ENCODE results near the gene GSTCD. TPM values are rescaled to one million over a fixed set of nuclear protein-coding genes. Genes with fewer than 3 reads are reported as not detected.

The GSTCD gene
- total RNA-seq, 2 donors from 2014 or later = 3.9 to 5.9 TPM

- H3K27me3 ChIP-seq = no peaks in the 10 kb centered on the region
- intact Hi-C loops (cut with DNase I) = no loop called here
- peaks cover 4% of the 10 kb centered on the region for H3K4me1 ChIP-seq
- no peak for DNase-seq
- peak; percentile 30 for ATAC-seq
- no peak overlapping the region for H3K4me3 ChIP-seq
- WGBS, 2 donors = 51 to 64% methylated on average over 5 of the region's 5 CpGs
- no peaks in the 10 kb centered on the region for H3K9me3 ChIP-seq
- no peak overlapping the region for H3K27ac ChIP-seq
- peaks cover 0 to 9% of the 10 kb centered on the region in 2 donors for H3K36me3 ChIP-seq (replicated peaks in 1 of 2; ENCODE audit: insufficient read depth in 1 of 2, low read depth in 2 of 2)
- TF ChIP-seq POLR2A (IDR thresholded peaks at IDR 0.05) (no peak), CTCF (IDR thresholded peaks at IDR 0.05) (peak in 5 of 7 experiments; percentile 8 to 42 (median 36))
These were observed 41.9 kb upstream of the GSTCD start for GRCh38 chr4:105666693-105667092.

- peaks cover 4% of the 10 kb centered on the region for H3K4me1 ChIP-seq
- no peak overlapping the region for H3K27ac ChIP-seq
- no peaks in the 10 kb centered on the region for H3K9me3 ChIP-seq
- H3K4me3 ChIP-seq = no peak overlapping the region
- H3K27me3 ChIP-seq = no peaks in the 10 kb centered on the region
- H3K36me3 ChIP-seq (replicated peaks in 1 of 2; ENCODE audit: insufficient read depth in 1 of 2, low read depth in 2 of 2) = peaks cover 0 to 6% of the 10 kb centered on the region in 2 donors
- peak in 2 of 4 donors; percentile 13 to 15 for DNase-seq
- no peak for ATAC-seq
- intact Hi-C loops (cut with DNase I) = no loop called here
- no peak for TF ChIP-seq POLR2A (IDR thresholded peaks at IDR 0.05)
- TF ChIP-seq CTCF (IDR thresholded peaks at IDR 0.05) = no peak
These were observed 37.9 kb upstream of the GSTCD start for GRCh38 chr4:105670684-105671083.

- H3K27me3 ChIP-seq = no peaks in the 10 kb centered on the region
- WGBS, 2 donors = 53 to 72% methylated on average over 2 of the region's 2 CpGs
- TF ChIP-seq CTCF (IDR thresholded peaks at IDR 0.05) = no peak
- TF ChIP-seq POLR2A (IDR thresholded peaks at IDR 0.05) = no peak
- intact Hi-C loops (cut with DNase I) = no loop called here
- no peak overlapping the region for H3K4me3 ChIP-seq
- H3K27ac ChIP-seq = no peak overlapping the region
- DNase-seq = no peak
- H3K36me3 ChIP-seq (replicated peaks in 1 of 2; ENCODE audit: insufficient read depth in 1 of 2, low read depth in 2 of 2) = peaks cover 0 to 6% of the 10 kb centered on the region in 2 donors
- no peak for ATAC-seq
- H3K4me1 ChIP-seq = peaks cover 4% of the 10 kb centered on the region
- H3K9me3 ChIP-seq = no peaks in the 10 kb centered on the region
These were observed 37.3 kb upstream of the GSTCD start for GRCh38 chr4:105671301-105671700.

- Histone ChIP-seq H3K4me1 (peaks cover 8% of the 10 kb centered on the region), H3K4me3 (no peak overlapping the region), H3K36me3 (replicated peaks in 1 of 2; ENCODE audit: insufficient read depth in 1 of 2, low read depth in 2 of 2) (no peaks in the 10 kb centered on the region), H3K27me3 (no peaks in the 10 kb centered on the region), H3K9me3 (no peaks in the 10 kb centered on the region), H3K27ac (no peak overlapping the region)
- no peak for DNase-seq
- ATAC-seq = no peak
- TF ChIP-seq CTCF (IDR thresholded peaks at IDR 0.05) = no peak
- no peak for TF ChIP-seq POLR2A (IDR thresholded peaks at IDR 0.05)
- intact Hi-C loops (cut with DNase I) = no loop called here
- 67 to 85% methylated on average over 1 of the region's 1 CpG for WGBS, 2 donors
These were observed 34.6 kb upstream of the GSTCD start for GRCh38 chr4:105674011-105674410.

GRCh38 chr4:105677709-105678108 is 30.9 kb upstream of the GSTCD start:
- WGBS, 2 donors = 58 to 67% methylated on average over 2 of the region's 2 CpGs
- peaks cover 33% of the 10 kb centered on the region for H3K4me1 ChIP-seq
- H3K36me3 ChIP-seq (replicated peaks in 1 of 2; ENCODE audit: insufficient read depth in 1 of 2, low read depth in 2 of 2) = no peaks in the 10 kb centered on the region
- no peak overlapping the region for H3K27ac ChIP-seq
- no peak overlapping the region for H3K4me3 ChIP-seq
- no peaks in the 10 kb centered on the region for H3K27me3 ChIP-seq
- H3K9me3 ChIP-seq = no peaks in the 10 kb centered on the region
- ATAC-seq (no peak), DNase-seq (no peak)
- intact Hi-C loops (cut with DNase I) = no loop called here
- TF ChIP-seq CTCF (IDR thresholded peaks at IDR 0.05) = no peak

All from body of pancreas (tissue), 4 donors.